ENCODE results near the gene NOL7. TPM values are rescaled to one million over a fixed set of nuclear protein-coding genes. Genes with fewer than 3 reads are reported as not detected.

NOL7 gene
- total and polyA plus RNA-seq, 9 of the 15 experiments (the other 6 are each of a cell fraction or from before 2014, with no cell fraction given): 19.4 to 235 (median 157) TPM

DNA sequence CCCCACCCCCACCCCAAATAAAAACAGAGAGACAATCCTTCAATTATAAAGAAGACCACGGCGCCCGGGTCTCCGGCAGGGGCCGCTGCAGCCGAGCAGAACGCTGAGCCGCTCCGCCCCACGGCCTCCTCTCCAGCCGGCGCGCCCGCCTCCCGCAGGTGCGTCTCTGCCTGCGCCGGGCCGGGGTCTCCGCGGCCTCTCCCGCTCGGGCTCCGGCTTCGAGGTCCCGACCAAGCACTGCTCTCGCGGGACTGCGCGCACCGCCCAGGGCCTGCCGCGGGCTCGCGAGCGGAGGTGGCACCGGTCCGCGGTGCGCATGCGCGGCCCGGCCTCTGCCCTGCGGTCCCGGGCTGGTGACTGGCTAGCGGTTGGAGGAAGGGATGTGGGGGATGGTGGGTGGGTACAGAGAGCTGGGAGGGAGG, 41.0 kb upstream of the NOL7 start (continued):
- TF ChIP-seq ZKSCAN8 (CRISPR knock-in tag; IDR thresholded peaks at IDR 0.05) (no peak), SP1 (CRISPR knock-in tag; IDR thresholded peaks at IDR 0.05) (no peak), ZNF449 (CRISPR knock-in tag; IDR thresholded peaks at IDR 0.05) (no peak), SMAD1 (IDR thresholded peaks at IDR 0.05; ENCODE audit: low read depth, low read length, partially characterized antibody) (peak; percentile 7), GABPB1 (CRISPR knock-in tag; IDR thresholded peaks at IDR 0.05) (no peak), MECOM (CRISPR knock-in tag; IDR thresholded peaks at IDR 0.05) (no peak), DACH1 (IDR thresholded peaks at IDR 0.05; ENCODE audit: partially characterized antibody) (no peak), CTCFL (IDR thresholded peaks at IDR 0.05; ENCODE audit: borderline replicate concordance, insufficient read depth, low read depth, low read length, poor library complexity, severe bottlenecking) (peak; percentile 74), CBFA2T3 (IDR thresholded peaks at IDR 0.05) (no peak), CREB1 (IDR thresholded peaks at IDR 0.05) (0 out of 2 replicates have a peak, but pooled peaks have one; percentile 21), CREB1 (CRISPR knock-in tag; IDR thresholded peaks at IDR 0.05) (no peak), ZNF75A (CRISPR knock-in tag; IDR thresholded peaks at IDR 0.05) (no peak), PRMT5 (CRISPR knock-in tag; IDR thresholded peaks at IDR 0.05) (no peak), NFIX (CRISPR knock-in tag; IDR thresholded peaks at IDR 0.05; ENCODE audit: low read depth) (no peak), BRD4 (IDR thresholded peaks at IDR 0.05) (no peak), POLR2G (IDR thresholded peaks at IDR 0.05; ENCODE audit: low read depth, low read length) (peak; percentile 79), SOX6 (IDR thresholded peaks at IDR 0.05) (no peak), BRF1 (IDR thresholded peaks at IDR 0.05; ENCODE audit: borderline replicate concordance, extremely low read depth, insufficient read length) (no peak), TAF9B (IDR thresholded peaks at IDR 0.05; ENCODE audit: partially characterized antibody) (no peak), MCM3 (IDR thresholded peaks at IDR 0.05) (no peak), KLF10 (CRISPR knock-in tag; IDR thresholded peaks at IDR 0.05) (no peak), OTX1 (CRISPR knock-in tag; IDR thresholded peaks at IDR 0.05) (no peak), CXXC5 (CRISPR knock-in tag; IDR thresholded peaks at IDR 0.05) (peak; percentile 86), SPI1 (IDR thresholded peaks at IDR 0.05; ENCODE audit: borderline replicate concordance, low read depth, low read length) (no peak)
- TF ChIP-seq, protein P1, sequence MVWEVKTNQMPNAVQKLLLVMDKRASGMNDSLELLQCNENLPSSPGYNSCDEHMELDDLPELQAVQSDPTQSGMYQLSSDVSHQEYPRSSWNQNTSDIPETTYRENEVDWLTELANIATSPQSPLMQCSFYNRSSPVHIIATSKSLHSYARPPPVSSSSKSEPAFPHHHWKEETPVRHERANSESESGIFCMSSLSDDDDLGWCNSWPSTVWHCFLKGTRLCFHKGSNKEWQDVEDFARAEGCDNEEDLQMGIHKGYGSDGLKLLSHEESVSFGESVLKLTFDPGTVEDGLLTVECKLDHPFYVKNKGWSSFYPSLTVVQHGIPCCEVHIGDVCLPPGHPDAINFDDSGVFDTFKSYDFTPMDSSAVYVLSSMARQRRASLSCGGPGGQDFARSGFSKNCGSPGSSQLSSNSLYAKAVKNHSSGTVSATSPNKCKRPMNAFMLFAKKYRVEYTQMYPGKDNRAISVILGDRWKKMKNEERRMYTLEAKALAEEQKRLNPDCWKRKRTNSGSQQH (CRISPR knock-in tag; IDR thresholded peaks at IDR 0.05): no peak
- TF ChIP-seq, protein P2, sequence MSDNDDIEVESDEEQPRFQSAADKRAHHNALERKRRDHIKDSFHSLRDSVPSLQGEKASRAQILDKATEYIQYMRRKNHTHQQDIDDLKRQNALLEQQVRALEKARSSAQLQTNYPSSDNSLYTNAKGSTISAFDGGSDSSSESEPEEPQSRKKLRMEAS (CRISPR knock-in tag; IDR thresholded peaks at IDR 0.05): no peak
- TF ChIP-seq, protein P3, sequence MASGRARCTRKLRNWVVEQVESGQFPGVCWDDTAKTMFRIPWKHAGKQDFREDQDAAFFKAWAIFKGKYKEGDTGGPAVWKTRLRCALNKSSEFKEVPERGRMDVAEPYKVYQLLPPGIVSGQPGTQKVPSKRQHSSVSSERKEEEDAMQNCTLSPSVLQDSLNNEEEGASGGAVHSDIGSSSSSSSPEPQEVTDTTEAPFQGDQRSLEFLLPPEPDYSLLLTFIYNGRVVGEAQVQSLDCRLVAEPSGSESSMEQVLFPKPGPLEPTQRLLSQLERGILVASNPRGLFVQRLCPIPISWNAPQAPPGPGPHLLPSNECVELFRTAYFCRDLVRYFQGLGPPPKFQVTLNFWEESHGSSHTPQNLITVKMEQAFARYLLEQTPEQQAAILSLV (tag; IDR thresholded peaks at IDR 0.05): no peak
